GM12878 (cell line): Measurements from ENCODE around the gene ID3. TPM values are rescaled to one million over a fixed set of nuclear protein-coding genes. Genes with fewer than 3 reads are reported as not detected.

ENCODE experiments used
- BCL11A ChIP-seq: IDR thresholded peaks from 2 replicates; pipeline ENCODE4 v1.6.1; 2011; ENCODE audit warnings: low read depth, low read length
- BCL3 ChIP-seq: IDR thresholded peaks from 2 replicates; pipeline ENCODE4 v1.6.1; 2011; ENCODE audit warnings: borderline replicate concordance, low read depth, mild to moderate bottlenecking, moderate library complexity, low read length; ENCODE audit not compliant: insufficient read depth, poor library complexity, severe bottlenecking
- BMI1 ChIP-seq: fragments of 450-650 bp; IDR thresholded peaks from 2 replicates; pipeline ENCODE4 v1.6.1; 2016; ENCODE audit warnings: mild to moderate bottlenecking, moderate library complexity, borderline replicate concordance
- CBX3 ChIP-seq: fragments of 200-600 bp; sonication (generic); IDR thresholded peaks from 2 replicates; pipeline ENCODE4 v1.6.1; 2016; ENCODE audit warnings: low read depth, borderline replicate concordance
- CEBPB ChIP-seq, 2 experiments: fragments of 150-350 bp in 1 of 2; IDR thresholded peaks; 2 replicates each; pipeline ENCODE4 v1.6.1; 2012 to 2014; ENCODE audit warnings: low read depth in 2 of 2, low read length in 2 of 2, borderline replicate concordance in 1 of 2, inconsistent platforms in 1 of 2
- CREM ChIP-seq: IDR thresholded peaks from 2 replicates; pipeline ENCODE4 v1.6.1; 2014; ENCODE audit warnings: antibody characterized with exemption, low read depth
- KAT2A ChIP-seq: conservative IDR thresholded peaks from 2 replicates; pipeline ENCODE4 v1.6.1; 2011; ENCODE audit warnings: low read depth, low read length; ENCODE audit not compliant: control insufficient read depth
- LARP7 ChIP-seq: fragments of 450-650 bp; IDR thresholded peaks from 2 replicates; pipeline ENCODE4 v1.6.1; 2017; ENCODE audit warnings: mild to moderate bottlenecking
- MEF2B ChIP-seq: fragments of 450-650 bp; IDR thresholded peaks from 2 replicates; pipeline ENCODE4 v1.6.1; 2018; ENCODE audit warnings: mild to moderate bottlenecking, moderate library complexity; ENCODE audit not compliant: partially characterized antibody, poor library complexity, severe bottlenecking
- MYB ChIP-seq: fragments of 150-350 bp; IDR thresholded peaks from 2 replicates; pipeline ENCODE4 v1.6.1; 2014; ENCODE audit warnings: mild to moderate bottlenecking, low read depth, low read length, borderline replicate concordance
- PKNOX1 ChIP-seq: fragments of 450-650 bp; IDR thresholded peaks from 2 replicates; pipeline ENCODE4 v1.6.1; 2016; ENCODE audit warnings: mild to moderate bottlenecking
- POLR2AphosphoS2 ChIP-seq: IDR thresholded peaks from 2 replicates; pipeline ENCODE4 v1.6.1; 2011; ENCODE audit warnings: low read depth, mild to moderate bottlenecking, low read length, improper control_type of control experiment, moderate library complexity
- POLR2AphosphoS5 ChIP-seq: IDR thresholded peaks from 2 replicates; pipeline ENCODE4 v1.6.1; 2011; ENCODE audit warnings: mild to moderate bottlenecking, low read length, inconsistent platforms
- RAD51 ChIP-seq: fragments of 450-650 bp; IDR thresholded peaks from 2 replicates; pipeline ENCODE4 v1.6.1; 2016; ENCODE audit warnings: moderate library complexity, mild to moderate bottlenecking, inconsistent platforms
- SMC3 ChIP-seq: IDR thresholded peaks from 2 replicates; pipeline ENCODE4 v1.6.1; 2011; ENCODE audit warnings: low read length, improper control_type of control experiment, borderline replicate concordance
- SUPT20H ChIP-seq: IDR thresholded peaks from 2 replicates; pipeline ENCODE4 v1.6.1; 2011; ENCODE audit warnings: low read depth, mild to moderate bottlenecking, low read length, moderate library complexity, borderline replicate concordance; ENCODE audit not compliant: control insufficient read depth
- TCF7 ChIP-seq: IDR thresholded peaks from 2 replicates; pipeline ENCODE4 v1.6.1; 2014; ENCODE audit warnings: antibody characterized with exemption, borderline replicate concordance
- YBX1 ChIP-seq: fragments of 450-650 bp; IDR thresholded peaks from 2 replicates; pipeline ENCODE4 v1.6.1; 2016; ENCODE audit warnings: antibody characterized with exemption
- ZBTB4 ChIP-seq: fragments of 450-650 bp; formaldehyde crosslinking; IDR thresholded peaks from 2 replicates; pipeline ENCODE4 v1.4.0; 2022; ENCODE audit warnings: mild to moderate bottlenecking, moderate library complexity
- ZNF217 ChIP-seq: fragments of 450-650 bp; IDR thresholded peaks from 2 replicates; pipeline ENCODE4 v1.6.1; 2017; ENCODE audit warnings: antibody characterized with exemption, mild to moderate bottlenecking
- polyA plus RNA-seq, 11 experiments: library from polyadenylated mRNA; depleted of rRNA in 4 of 11; unstranded in 6 of 11; stranded (reverse) in 5 of 11; fragments of >200 nt; fragmentation: Nextera tagmentation in 4 of 11; fragmentation: Illumina TruSeq in 1 of 11; extraction: Ambion mirVana in 4 of 11; extraction: Trizol in 1 of 11; gene quantifications; 1 replicate in 1 of 11; 2 replicates in 10 of 11; pipeline versions ENCODE4 v1.2.1 to v1.2.3, GENCODE V29; 2011 to 2016; ENCODE audit warnings: inconsistent platforms in 2 of 11, missing spikeins in 2 of 11, low read depth in 1 of 11
- total RNA-seq, 4 experiments: library from RNA; depleted of rRNA in 3 of 4; stranded (reverse); fragments of >200 nt in 3 of 4; fragmentation: Illumina TruSeq in 1 of 4; extraction: Trizol in 1 of 4; gene quantifications; 2 replicates each; pipeline versions ENCODE4 v1.2.1 to v1.2.3, GENCODE V29; 2013 to 2021
- TF ChIP-seq, protein P1 (sequence below): fragments of 450-650 bp; IDR thresholded peaks from 2 replicates; pipeline ENCODE4 v1.6.1; 2017; ENCODE audit warnings: antibody characterized with exemption, mild to moderate bottlenecking, moderate library complexity
- TF ChIP-seq, protein P2 (sequence below): IDR thresholded peaks from 2 replicates; pipeline ENCODE4 v1.6.1; 2012; ENCODE audit warnings: low read depth, low read length, improper control_type of control experiment

The ID3 gene
- total and polyA plus RNA-seq, 10 of the 15 experiments (the other 5 are each of a cell fraction or from before 2014, with no cell fraction given) = 42.7 to 475 (median 207) TPM

GRCh38 chr1:23528250-23528978 lies 30.9 kb downstream of the ID3 start (continued):
- TF ChIP-seq BCL11A (no peak), KAT2A (no peak), TCF7 (0 out of 2 replicates have a peak, but pooled peaks have one; percentile 44), BCL3 (no peak), BMI1 (no peak), LARP7 (no peak), CBX3 (no peak), RAD51 (no peak), MEF2B (peak; percentile 18), POLR2AphosphoS5 (no peak), POLR2AphosphoS2 (no peak), CREM (peak; percentile 13; the same call in 1 of the 2 replicates), PKNOX1 (peak; percentile 80), MYB (no peak), YBX1 (no peak), ZBTB4 (CRISPR knock-in tag) (no peak), SUPT20H (no peak), ZNF217 (no peak), CEBPB (IDR thresholded peaks at IDR 0.05; ENCODE audit: borderline replicate concordance in 1 of 2, low read depth in 2 of 2, low read length in 2 of 2) (no peak; a peak in 1 of 4 replicates), SMC3 (no peak)
- TF ChIP-seq, protein P1, sequence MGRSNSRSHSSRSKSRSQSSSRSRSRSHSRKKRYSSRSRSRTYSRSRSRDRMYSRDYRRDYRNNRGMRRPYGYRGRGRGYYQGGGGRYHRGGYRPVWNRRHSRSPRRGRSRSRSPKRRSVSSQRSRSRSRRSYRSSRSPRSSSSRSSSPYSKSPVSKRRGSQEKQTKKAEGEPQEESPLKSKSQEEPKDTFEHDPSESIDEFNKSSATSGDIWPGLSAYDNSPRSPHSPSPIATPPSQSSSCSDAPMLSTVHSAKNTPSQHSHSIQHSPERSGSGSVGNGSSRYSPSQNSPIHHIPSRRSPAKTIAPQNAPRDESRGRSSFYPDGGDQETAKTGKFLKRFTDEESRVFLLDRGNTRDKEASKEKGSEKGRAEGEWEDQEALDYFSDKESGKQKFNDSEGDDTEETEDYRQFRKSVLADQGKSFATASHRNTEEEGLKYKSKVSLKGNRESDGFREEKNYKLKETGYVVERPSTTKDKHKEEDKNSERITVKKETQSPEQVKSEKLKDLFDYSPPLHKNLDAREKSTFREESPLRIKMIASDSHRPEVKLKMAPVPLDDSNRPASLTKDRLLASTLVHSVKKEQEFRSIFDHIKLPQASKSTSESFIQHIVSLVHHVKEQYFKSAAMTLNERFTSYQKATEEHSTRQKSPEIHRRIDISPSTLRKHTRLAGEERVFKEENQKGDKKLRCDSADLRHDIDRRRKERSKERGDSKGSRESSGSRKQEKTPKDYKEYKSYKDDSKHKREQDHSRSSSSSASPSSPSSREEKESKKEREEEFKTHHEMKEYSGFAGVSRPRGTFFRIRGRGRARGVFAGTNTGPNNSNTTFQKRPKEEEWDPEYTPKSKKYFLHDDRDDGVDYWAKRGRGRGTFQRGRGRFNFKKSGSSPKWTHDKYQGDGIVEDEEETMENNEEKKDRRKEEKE = no peak
- TF ChIP-seq, protein P2, sequence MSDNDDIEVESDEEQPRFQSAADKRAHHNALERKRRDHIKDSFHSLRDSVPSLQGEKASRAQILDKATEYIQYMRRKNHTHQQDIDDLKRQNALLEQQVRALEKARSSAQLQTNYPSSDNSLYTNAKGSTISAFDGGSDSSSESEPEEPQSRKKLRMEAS = no peak
